HG02885 (cell line): ENCODE measurements around the gene DCDC1.
"Not testable (repeated sequence)": the region's sequence is repeated elsewhere in the genome, so short reads cannot be mapped to it uniquely, and the experiment has no call there.

Experiments
- ATAC-seq: cut with Tn5 transposase; IDR thresholded peaks from one replicate; pipeline ENCODE4 v1.9.1; 2021; ENCODE audit warnings: mild to moderate bottlenecking; ENCODE audit not compliant: unreplicated experiment, poor library complexity

DCDC1 gene

DNA sequence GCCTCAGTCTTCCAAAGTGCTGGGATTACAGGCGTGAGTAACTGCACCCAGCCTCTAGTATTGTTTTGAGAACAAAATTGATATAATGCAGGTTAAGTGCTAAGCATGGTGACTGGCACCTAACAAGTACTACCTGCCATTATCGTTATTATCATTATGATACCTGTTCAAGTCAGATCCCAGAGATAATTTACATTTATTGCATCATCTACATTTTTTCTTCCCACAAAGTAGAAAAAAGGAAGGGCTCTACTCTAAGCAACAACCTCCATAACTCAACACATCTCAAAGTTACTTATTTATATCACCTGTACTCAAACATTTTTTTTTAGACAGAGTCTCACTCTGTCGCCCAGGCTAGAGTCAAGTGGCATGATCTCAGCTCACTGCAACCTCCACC, 42.1 kb downstream of the DCDC1 start:
- no peak for ATAC-seq

GRCh38 chr11:31326470-31327148, 42.9 kb downstream of the DCDC1 start:
- ATAC-seq, result peak; percentile 68

GRCh38 chr11:31325160-31325559, 44.4 kb downstream of the DCDC1 start:
- ATAC-seq, result no peak

- ATAC-seq, result no peak
These were observed 46.4 kb downstream of the DCDC1 start for GRCh38 chr11:31323145-31323544.

DNA sequence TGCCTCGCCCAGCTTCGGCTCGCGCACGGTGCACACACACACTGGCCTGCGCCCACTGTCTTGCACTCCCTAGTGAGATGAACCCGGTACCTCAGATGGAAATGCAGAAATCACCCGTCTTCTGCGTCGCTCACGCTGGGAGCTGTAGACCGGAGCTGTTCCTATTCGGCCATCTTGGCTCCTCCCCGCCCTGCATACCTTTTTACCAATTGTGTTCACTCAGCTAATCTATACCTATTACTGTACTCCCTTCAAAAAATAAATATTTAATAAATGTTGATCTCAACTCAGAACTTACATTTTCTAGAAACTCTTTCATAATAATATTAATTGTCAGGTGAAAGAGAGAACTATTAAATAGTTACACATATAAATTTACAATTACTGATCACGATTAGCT, 48.0 kb downstream of the DCDC1 start:
- not testable (repeated sequence) for ATAC-seq

GRCh38 chr11:31303644-31304180, 65.8 kb downstream of the DCDC1 start:
- ATAC-seq, result no peak

- no peak for ATAC-seq
These were observed 67.7 kb downstream of the DCDC1 start for GRCh38 chr11:31301549-31302510.

DNA sequence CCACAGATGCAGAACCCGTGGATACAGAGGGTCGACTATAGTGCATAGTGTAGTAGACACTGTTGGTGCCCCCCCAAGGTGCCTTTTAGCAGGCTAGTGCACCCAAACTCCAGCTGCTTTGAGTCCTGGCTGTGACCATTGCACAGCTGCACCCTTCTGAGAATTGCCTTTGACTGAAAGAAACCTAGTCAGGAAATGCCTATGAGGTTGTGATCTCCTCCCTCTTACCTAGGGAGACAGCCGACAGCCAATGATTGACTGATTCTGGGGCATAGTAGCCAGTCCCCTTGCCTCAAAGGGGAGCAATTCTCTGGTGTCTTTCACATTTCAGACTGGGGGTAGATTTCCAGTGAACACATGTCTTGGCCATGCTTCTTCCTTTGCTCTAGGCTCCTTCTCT, 74.2 kb downstream of the DCDC1 start:
- no peak for ATAC-seq

DNA sequence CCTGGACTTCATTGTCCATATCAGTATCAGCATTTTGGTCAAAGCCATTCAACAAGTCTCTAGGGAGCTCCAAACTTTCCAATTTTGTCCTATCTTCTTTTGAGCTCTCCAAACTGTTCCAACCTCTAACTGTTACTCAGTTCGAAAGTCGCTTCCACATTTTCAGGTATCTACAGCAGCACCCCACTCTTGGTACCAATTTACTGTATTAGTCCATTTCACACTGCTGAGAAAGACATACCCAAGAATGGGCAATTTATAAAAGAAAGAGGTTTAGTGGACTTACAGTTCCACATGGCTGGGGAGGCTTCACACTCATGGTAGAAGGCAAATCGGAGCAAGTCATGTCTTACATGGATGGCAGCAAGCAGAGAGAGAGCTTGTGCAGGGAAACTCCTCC, 96.0 kb downstream of the DCDC1 start:
- not testable (repeated sequence) for ATAC-seq

- no peak for ATAC-seq
These were observed 101.8 kb downstream of the DCDC1 start for GRCh38 chr11:31267720-31268119.

DNA sequence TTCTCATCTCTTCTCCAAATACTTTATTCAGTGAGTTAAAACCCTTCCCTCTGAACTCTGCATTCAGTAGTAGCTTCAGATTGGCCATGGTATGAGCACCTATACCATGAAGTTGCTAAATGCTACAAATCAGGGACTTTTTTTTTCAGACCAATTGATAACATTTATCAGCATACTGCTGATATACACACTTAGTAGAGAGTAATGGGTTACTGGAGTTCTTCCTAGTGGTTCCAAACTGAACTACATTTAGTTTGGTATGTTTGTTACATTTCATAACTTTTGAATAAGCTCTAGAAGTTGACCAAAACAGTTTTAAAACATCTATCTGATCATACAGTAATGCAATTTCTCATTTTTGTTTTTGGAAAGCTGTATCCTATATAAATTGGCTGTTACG, 104.7 kb downstream of the DCDC1 start:
- no peak for ATAC-seq

- no peak for ATAC-seq
These were observed 106.8 kb downstream of the DCDC1 start for GRCh38 chr11:31262761-31263160.

- ATAC-seq, result no peak
These were observed 109.7 kb downstream of the DCDC1 start for GRCh38 chr11:31259797-31260196.

GRCh38 chr11:31254415-31254814, 115.1 kb downstream of the DCDC1 start:
- no peak for ATAC-seq

GRCh38 chr11:31248768-31249167, 120.8 kb downstream of the DCDC1 start:
- no peak for ATAC-seq

- ATAC-seq, result no peak
These were observed 122.2 kb downstream of the DCDC1 start for GRCh38 chr11:31247321-31247720.

DNA sequence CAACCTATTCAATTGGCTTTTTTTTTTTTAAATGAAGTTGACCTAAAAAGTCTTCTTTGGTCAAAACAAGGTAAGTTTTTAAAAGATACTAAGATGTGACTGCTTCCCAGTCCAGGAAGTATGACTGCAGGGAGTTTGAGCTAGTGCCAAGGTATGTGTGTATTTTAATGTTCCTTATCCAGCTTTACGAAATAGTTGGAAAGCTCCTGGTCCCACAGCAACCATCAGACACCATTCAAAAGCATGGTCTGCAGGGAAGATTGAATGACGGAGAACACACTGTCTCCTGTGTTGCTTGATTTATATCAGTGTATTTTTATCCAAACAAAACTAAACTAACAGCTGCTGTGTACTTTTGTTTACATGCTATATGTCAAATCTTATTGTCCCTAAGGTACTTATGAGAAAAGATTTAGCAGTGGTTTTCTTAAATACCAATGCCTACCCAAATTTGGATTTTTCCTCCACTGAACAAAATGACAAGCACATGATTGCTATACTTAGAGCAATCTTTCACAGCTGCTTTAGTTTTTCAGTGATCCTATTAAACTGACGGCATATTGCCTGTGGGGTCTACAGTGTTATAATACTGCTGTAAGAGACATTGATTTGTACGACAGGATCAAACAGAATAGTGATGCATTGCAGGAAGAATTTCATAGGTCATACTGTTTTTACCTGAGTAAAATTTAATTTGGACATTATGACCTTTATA, 122.9 kb downstream of the DCDC1 start:
- ATAC-seq, result no peak

GRCh38 chr11:31243706-31244105, 125.8 kb downstream of the DCDC1 start:
- ATAC-seq, result no peak

DNA sequence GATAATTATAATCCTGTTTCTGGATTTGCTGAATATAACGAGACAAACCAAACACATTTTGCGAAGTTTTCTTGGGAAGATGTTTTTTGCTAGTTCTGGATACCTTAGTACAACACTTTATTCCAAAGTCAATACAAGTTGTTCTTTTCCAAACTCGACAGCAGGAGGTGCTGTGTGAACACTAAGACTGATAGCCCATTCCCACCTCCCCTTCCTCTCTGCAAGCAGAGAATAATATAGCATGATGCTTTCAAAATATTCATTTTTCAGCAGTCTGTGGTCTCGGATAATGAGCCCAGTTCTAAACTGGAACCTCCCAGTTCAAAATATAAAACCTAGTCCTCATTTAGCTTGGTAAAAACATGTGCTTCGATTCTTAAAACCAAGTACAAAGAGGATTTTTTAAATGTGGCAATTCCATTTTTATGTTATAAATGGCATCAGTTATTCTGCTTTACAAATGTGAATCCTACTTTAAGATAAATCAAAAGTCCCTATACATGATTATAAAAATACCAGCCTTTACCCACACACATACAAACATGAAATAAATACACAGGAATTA, 129.1 kb downstream of the DCDC1 start:
- ATAC-seq, result no peak
